Left lobe of liver (tissue), 2 donors: ENCODE data around the gene SNRNP35. TPM values are rescaled to one million over a fixed set of nuclear protein-coding genes. Genes with fewer than 3 reads are reported as not detected.
"Not testable (repeated sequence)": the region's sequence is repeated elsewhere in the genome, so short reads cannot be mapped to it uniquely, and the experiment has no call there.

Source experiments
- ATAC-seq: fragments of 200-7000 bp; cut with Tn5 transposase; one replicate; pipeline ENCODE4 v1.9.1; 2020; ENCODE audit warnings: mild to moderate bottlenecking, moderate library complexity
- DNase-seq: peaks from one replicate; pipeline ENCODE4 v3.0.0-alpha.2; 2020; ENCODE audit warnings: low spot score
- total RNA-seq: library from RNA; stranded (reverse); gene quantifications from one replicate; pipeline ENCODE4 v1.2.1, GENCODE V29; 2021
- donor health status: DM: no; HTN: no; CAD: no; lungs with moderate emphysema.
- donor health status: DM: no; HTN: yes; CAD: no.

Gene SNRNP35
- total RNA-seq, 1 donor from 2014 or later = 7.6 TPM

DNA sequence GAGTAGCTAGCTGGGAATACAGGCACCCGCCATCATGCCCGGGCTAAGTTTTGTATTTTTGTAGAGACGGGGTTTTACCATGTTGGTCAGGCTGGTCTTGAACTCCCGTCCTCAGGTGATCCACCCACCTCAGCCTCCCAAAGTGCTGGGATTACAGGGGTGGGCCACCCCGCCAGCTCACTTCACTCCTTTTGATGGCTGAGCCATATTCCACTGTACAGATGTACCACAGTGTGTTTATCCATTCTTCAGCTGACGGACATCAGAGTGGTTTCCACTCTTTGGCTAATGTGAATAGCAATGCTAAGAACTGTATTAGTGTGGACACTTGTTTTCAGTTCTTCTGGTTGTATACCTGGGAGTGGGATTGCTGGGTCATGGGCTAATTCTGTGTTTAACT lies 29.5 kb downstream of the SNRNP35 start:
- no peak for ATAC-seq
- no peak for DNase-seq

DNA sequence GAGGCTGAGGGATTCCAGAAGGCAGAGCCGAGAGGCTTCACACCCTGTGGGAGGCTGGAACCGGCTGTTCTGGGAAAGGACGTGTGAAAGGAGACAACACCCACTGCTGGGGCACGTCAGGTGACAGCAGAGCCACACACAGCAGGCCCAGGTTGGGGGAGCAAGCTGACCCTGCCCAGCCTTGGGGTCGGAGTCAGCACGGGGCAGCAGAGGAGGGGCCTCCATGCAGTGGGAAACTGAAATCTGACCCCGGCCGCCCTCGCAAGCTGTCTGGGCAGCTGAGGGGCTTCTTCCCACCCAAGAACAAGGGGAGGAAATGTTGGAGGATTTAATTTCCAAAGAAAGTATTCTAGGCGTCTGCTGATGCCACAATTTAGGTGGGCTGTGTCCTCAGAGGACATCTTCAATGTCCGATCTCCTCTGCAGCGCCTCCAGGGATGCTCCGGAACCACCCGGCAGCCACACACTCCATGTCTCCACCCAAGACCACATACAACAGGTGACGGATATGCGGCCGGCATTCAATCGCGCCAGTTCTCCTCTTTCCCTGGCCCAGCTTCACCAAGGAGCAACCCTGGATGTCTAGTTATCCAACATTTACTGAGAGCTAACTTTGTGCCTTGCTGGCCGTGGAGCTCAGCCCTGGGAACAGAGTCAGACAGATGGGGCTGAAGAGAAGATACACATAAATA lies 30.7 kb downstream of the SNRNP35 start:
- DNase-seq = no peak

DNA sequence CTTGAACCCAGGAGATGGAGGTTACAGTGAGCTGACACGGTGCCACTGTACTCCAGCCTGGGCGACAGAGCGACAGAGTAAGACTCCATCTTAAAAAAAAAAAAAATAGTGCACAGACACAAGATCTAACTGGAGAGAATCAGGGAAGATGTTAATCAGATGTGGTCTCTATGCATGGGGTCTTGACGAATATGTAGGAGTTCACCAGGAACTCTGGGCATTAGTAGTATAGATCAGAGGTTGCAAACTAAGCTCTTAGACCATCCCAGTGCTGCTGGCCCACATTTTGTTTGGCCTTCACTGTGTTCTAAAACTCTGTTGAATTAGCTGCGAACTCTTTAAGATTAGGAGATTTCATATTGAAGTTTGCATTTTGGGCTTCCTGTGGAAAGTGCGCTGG lies 31.6 kb downstream of the SNRNP35 start:
- DNase-seq (no peak), ATAC-seq (no peak)

More for the DNA sequence above, 30.7 kb downstream of the SNRNP35 start:
- ATAC-seq = no peak

DNA sequence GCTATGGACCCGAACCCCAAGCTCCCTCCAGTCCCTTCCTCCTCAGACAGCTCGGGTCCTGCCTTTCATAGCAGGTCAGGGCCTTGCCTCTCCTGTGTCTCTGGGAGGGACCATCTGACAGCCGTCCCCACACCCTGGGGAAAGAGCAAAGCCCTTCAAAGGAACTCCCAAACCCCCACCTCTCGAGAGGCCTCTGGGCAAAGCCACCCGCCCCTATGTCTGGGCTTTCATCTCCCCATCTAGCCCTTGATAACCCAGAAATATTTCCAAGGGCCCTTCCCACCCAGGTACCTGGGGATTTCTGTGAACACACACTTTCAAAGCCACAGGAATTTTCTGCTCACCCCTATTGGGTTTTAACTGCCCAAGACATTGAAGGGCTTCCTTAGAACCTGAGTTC lies 32.1 kb downstream of the SNRNP35 start:
- no peak for ATAC-seq
- DNase-seq = no peak

DNA sequence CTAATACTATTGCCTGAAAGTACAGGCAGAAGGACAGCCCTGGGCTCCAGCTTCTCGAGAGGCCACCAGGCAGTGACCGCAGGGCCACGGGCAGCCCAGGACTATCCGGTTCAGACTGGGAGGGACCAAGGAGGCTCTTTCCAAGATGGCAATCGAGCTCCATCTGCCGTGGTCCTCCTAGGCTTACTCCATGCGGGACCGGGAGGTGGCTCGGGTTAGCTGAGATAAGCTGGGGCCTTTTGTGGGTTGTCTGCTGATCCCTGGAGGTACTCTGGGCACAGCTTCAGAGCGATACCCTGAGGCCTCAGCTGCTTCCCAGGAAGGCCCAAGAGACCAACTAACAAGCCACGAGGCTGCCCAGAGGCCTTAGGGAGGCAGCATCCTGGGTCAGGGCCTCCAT lies 33.1 kb downstream of the SNRNP35 start:
- ATAC-seq (no peak), DNase-seq (no peak)

DNA sequence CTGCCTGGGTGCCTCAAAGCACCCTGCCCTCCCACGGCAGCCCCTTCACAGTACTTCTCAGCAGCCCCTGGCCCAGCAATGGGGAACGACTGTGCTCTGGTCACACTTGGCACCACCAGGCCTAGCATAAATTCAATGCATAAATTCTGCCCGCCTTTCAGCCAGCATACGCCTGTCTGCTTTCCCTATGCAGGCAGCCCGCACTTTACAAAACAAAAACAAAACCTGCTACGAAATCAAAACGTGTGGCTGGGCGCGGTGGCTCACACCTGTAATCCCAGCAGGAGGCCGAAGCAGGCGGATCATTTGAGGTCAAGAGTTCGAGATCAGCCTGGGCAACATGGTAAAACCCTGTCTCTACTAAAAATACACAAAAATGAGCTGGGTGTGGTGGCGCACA lies 33.5 kb downstream of the SNRNP35 start:
- ATAC-seq (no peak), DNase-seq (no peak)

DNA sequence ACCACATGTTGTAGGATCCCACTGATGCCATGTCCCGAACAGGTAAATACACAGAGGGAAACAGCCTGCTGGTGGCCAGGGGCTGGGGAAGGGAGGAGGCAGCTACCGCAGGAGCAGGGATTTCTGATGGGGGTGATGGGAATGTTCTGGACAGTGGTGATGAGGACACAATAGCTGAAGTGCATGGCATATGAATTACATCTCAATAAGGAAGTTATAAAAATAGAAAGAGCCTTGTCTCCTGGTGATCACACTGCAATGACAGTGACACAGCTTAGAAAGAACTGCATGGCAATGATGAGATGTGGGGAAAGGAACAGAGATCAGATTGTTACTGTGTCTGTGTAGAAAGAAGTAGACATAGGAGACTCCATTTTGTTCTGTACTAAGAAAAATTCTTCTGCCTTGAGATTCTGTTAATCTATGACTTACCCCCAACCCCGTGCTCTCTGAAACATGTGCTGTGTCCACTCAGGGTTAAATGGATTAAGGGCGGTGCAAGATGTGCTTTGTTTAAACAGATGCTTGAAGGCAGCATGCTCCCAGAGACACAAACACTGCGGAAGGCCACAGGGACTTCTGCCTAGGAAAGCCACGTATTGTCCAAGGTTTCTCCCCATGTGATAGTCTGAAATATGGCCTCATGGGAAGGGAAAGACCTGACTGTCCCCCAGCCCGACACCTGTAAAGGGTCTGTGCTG lies 34.5 kb downstream of the SNRNP35 start:
- DNase-seq, ATAC-seq: not testable (repeated sequence)

DNA sequence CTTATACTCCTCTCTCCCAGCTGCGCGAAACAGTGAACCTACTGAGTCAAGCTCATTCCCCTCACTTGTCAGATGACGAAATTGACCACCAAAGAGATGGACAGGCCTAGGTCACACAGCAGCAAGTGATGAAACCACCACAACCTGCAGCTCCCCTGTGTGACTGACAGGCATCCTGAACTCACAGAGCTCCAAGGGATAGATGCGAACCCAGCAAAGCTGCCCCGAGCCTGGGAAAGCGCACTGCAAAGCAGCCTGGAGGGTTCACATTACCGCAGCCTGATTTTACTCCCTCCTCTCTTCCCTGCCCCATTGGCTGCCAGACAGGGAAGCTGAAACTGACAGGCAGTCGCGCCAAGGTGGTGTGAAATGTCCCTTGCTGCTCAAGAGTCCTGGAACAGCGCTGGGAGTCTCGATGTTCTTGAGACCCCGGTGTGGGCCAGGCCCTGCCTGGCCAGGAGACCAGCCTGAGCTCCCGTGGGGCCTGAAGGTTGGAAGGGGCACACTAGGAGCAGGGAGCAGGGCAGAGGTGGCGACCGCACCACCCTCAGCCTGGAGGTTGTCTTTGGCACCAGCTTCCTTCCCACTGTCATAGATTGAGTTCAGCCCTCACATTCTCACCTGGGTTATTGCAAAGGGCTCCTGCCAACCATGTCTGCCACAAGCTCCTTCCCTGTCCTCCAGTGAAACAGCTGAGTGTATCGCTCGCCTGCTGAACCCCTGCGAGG lies 36.3 kb downstream of the SNRNP35 start:
- no peak for DNase-seq
- ATAC-seq = no peak

DNA sequence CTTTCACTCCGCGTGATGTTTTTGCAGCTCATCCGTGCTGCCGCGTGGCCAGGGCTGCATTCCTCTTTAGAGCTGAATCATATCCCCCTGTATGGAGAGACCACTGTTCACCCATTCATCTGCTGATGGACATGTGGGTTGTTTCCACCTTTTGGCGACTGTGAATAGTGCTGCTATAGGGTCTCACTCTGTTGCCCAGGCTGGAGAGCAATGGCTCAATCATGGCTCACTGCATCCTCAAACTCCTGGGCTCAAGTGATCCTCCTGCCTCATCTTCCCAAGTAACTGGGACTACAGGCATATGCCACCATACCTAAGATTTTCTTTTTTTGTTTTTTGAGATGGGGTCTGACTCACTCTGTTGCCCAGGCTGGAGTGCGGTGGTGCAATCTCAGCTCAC lies 39.1 kb downstream of the SNRNP35 start:
- ATAC-seq (no peak), DNase-seq (no peak)

DNA sequence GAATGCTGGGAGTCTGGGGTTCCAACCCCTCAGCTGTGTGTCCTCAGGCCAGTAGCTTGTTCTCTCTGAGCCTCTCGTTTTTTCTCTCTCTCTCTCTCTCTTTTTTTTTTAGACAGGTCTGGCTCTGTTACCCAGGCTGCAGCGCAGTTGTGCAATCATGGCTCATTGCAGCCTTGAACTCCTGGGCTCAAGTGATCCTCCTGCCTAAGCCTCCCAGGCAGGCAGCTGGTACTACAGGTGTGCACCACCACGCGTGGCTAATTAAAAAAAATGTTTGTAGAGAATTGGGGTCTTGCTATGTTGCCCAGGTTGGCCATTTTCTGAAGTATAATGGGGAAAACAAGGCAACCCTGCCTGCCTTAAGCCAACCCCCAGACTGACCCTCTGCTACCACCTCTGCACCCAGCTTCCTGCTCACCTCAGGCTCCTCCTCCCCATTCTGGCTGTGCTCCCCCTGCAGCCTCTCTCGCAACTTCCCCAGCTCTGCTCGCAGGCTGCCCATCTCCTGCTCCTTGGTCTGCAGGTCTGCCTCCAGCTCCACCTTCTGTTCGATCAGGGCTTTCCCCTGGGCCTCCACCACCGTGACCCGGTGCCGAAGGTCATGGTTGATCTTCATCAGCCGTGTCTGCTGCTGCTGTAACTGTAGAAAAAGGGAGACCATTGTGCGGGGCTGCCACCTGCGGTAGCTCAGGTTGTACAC lies 40.3 kb downstream of the SNRNP35 start:
- DNase-seq (no peak), ATAC-seq (no peak)

DNA sequence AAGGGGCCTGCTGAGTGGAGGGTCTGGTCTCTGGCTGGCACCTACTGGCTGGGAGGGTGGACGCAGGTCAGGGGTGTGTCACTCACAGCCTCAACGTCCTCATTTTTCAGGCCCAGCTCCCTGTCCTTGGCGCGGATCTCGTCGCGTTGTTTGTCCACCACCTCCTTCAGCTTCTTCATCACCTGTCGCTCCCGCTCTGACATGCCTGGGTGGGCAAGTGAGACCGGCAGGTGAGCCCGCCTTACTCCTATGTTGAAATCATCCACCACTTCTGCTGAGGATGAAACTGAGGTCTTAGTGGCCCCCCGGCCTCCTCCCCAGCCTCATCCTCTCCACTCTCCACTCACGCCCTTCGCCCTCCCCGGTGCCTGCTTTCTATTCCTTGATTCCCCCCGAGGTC lies 41.4 kb downstream of the SNRNP35 start:
- no peak for ATAC-seq
- DNase-seq = no peak

DNA sequence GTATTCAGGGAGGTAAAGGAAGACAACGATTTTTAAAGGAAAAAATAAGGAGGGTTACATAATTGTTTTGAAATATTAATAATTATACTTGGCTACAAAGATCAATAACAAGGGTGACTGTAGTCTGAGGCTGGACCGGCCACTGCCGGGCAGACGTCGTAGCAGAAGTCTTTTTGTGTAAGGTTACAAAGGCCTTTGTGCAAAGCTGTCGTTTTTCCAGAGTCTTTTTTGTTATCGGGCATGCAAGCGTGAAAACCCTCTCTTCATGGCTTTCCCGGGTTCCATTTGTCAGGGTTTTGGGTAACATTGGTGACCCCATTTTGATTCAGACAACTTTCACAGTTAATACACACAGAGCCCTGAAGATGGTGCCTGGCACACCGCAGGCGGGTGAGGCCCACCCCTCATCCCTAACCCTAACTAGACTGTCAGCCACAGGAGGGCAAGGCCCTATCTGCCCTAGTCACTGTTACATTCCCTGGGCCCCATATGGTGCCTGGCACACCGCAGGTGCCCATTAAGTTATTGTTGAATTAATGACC lies 44.3 kb downstream of the SNRNP35 start:
- ATAC-seq (no peak), DNase-seq (no peak)

DNA sequence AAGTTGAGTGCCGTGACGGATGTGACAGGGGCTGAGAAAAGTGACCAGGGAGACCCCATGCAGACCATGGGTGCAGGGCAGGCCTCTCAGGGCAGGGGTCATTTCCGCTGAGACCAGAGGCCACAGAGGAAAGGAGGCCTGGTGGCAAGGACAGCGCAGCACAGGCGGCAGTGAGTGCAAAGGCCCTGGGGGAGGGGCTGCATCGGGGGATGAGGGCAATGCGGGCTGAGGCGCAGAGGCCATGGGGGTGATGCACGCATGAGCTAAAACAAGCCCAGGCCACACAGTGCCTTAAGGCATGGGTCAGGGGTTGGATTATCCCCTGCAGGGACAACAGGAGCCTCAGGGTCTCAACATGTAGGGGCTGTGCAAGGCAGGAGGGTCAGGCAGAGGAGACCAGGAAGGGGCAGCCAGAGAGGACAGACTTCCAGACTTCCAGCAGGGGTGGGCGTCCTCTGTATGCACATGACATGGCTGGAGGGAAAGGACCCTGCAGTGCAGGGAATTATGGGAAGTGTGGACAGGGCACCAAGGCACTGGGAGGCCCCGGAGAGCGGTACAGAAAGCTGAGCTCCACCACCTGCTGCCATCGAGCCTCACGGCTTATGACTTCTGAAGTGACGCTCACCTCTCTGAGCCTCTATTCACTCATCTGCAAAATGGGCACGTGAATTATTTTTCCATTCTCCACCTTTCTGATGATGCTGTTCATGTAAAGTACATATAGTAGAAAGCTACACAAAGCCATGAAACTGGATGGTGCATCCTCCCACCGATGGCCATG lies 48.3 kb downstream of the SNRNP35 start:
- ATAC-seq = no peak
- DNase-seq = no peak

DNA sequence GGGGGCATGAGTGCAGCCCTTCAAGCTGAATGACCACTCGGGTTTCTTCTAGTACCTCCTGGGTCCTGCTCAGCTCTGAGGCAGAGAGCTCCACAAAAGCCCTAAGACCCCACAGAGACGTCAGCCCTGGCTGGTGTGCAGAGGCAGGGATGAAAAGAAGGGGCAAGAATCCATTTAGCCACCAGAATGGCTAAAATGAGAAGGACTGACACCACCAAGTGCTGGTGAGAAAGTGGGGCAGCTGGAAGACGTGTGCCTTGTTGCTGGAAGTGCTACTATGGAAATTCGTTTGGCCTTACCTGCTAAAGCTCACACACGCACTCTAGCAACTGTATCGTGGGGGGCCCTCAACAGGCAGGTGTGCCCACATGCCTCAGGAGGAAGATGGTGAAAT lies 48.9 kb downstream of the SNRNP35 start:
- ATAC-seq = no peak
- DNase-seq = no peak

DNA sequence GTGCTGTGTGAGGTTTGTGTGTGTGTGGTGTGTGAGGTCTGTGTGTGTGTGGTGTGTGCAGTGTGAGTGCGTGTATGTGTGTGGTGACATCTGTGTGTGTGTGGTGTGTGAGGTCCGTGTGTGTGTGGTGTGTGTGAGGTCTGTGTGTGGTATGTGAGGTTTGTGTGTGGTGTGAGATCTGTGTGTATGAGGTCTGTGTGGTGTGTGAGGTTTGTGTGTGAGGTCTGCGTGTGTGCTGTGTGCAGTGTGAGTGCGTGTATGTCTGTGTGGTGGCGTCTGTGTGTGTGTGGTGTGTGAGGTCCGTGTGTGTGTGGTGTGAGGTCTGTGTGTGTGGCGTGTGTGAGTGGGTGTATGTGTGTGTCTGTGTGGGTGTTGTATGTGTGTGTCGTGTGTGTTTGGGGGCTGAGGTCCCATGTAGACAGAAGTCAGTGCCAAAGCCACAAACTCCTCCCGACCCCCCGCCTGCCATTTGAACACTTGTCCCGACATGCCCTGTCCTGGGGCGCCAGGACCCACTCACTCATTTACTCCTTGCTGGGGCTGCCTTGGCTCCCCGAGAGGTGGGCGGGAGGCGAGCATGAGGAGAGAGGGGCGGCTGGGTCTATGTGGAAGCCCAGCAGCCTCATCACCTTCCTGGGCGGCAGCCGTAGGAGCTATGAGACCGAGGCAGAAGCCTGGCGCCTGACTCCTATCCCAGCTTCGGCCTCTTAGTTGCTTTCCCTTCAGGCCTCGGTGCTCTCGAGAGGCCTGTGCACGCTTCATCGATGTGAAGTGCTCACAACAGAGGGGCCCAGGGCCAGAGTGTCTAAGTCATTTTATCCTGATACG lies 55.1 kb downstream of the SNRNP35 start:
- ATAC-seq = no peak
- no peak for DNase-seq

DNA sequence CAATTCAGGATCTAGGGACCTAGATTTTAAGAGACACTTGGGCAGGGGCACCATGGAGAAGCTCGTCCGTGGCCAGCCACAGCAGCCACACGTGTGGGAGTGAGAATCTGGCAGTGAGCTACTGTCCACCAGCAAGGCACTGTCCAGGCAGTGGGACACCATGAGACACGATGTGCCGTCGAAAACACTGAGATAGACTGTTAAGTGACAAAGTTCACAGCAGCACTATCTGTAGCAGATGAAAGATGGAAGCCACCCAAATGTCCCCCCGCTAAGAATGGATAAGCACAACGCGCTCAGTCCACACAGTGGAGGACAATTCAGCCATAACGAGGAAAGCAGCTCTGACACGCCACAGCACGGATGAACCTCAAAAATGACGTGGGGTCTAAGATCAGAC lies 55.9 kb downstream of the SNRNP35 start:
- DNase-seq = no peak
- ATAC-seq = no peak

DNA sequence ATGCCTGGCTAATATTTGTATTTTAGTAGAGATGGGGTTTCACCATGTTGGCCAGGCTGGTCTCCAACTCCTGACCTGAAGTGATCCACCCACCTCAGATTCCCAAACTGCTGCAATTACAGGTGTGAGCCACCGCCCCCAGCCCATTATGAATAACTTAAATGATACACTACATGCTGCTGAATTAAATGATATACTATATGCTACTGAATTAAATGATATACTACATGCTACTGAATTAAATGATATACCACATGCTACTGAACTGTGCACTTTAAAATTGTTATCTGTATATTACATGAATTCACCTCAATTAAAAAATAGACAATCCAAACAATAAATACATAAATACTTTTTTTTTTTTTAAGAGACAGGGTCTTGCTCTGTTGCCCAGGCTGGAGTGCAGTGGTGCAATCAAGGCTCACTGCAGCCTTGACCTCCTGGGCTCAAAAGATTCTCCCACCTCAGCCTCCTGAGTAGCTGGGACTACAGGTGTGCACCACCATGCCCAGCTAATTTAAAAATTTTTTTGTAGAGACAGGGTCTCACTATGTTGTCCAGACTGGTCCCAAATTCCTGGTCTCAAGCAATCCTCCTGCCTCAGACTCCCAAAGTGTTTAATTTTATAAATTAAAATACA lies 56.8 kb downstream of the SNRNP35 start:
- not testable (repeated sequence) for DNase-seq, ATAC-seq

DNA sequence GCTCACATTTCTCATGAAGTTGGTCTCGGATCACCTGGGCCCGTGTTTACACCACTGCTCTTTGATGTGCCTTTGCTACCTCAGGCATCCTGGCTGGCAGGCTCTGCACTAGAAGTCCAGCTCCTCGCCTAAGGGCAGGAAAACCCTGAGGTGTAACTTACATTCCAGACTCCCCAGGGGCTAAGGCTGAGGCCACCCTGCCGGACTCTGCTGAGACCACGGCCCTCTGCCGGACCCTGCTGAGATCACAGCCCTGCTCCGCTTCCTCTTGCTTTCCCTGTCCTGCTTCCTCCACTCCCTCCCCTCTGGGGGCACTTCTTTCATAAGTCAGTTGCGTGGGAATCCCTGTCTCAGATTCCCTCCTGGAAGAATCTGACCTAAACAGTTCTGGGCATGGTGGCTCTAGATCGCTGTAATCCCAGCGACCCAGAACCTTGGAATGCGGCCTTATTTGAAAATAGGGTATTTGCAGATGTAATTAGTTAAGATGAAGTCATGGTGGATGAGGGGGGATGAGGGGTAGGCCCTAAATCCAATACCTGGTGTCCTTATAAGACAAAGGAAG lies 58.4 kb downstream of the SNRNP35 start:
- DNase-seq = no peak
- no peak for ATAC-seq
